ENCODE data around the gene NAP1L4.

DNA sequence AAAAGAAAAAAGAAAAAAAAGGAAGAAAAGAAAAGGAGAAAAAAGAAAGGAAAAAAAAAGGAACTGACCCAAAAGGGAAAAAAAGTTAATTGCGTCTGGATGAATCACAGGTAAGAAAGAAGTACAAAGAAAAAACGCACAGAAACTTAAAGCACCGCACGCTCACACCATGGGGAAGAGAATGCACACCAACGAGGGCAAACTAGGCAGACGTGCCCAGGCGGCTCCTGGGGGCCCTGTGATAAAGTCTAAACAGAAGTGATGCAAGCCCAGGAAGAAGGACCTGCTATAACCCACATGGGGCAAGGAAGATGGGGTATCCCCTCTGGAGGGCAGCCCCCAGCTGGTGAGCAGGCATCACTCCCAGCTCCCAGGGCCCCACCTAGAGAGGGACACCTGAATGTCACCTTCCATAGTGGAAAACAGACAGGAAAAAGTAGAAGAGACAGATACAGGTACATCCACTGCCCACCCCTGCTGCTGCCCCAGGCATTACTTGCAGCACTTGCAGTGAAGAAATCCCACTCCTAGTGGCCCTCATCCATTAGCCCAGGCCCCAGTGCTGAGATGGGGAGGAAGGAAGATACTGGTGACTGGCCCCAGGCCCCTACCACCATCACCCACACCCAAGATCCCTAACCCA lies 28.9 kb downstream of the NAP1L4 start:
- TF ChIP-seq POLR2A (IDR thresholded peaks at IDR 0.05; ENCODE audit: extremely low read depth, insufficient read length) (no peak), CTCF (IDR thresholded peaks at IDR 0.05; ENCODE audit: low read depth, low read length) (no peak)
